OCI-LY1 (cell line): ENCODE measurements around the gene IL26.

ENCODE experiments used
- EZH2 ChIP-seq: fragments of 200-600 bp; sonication (generic), shearing (Covaris generic); IDR thresholded peaks from 2 replicates; pipeline ENCODE4 v1.8.0; 2017; ENCODE audit warnings: borderline replicate concordance, mixed run types, mild to moderate bottlenecking, antibody characterized with exemption, low read length, moderate library complexity, mixed read lengths
- TF ChIP-seq, protein P1 (sequence below): fragments of 200-600 bp; sonication (generic), shearing (Covaris generic); IDR thresholded peaks from 2 replicates; pipeline ENCODE4 v1.5.1; 2017; ENCODE audit warnings: mild to moderate bottlenecking, antibody characterized with exemption, low read length, moderate library complexity, mixed read lengths

DNA sequence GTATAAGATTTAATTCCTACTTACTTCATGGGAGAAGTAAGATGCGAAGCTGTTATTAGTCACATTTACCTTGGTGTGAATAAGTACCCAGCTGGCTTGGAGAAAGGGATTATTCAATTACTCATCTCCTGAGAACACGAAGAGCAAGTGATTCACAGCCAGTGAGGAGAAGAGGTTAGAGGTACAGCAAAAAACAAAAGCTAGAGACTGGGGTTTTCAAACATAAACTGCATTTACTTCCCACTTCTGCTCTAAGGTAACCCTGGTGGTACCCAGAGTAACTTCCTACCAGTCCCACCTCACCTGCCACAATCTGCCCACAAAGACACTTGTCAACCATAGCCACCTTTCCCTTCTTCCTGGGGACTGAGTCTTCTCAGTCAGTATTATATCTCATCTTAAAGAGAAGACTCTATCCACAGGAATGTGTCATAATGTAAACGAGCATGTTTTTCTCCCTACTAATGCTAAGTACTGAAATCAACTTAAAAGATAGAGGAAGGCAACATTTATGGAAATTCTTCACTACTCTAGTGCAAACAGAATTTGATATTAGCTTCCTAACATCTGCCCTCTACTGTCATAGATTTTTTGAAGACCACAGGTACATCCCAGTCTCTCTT is 33.8 kb upstream of the IL26 start:
- TF ChIP-seq, protein P1, sequence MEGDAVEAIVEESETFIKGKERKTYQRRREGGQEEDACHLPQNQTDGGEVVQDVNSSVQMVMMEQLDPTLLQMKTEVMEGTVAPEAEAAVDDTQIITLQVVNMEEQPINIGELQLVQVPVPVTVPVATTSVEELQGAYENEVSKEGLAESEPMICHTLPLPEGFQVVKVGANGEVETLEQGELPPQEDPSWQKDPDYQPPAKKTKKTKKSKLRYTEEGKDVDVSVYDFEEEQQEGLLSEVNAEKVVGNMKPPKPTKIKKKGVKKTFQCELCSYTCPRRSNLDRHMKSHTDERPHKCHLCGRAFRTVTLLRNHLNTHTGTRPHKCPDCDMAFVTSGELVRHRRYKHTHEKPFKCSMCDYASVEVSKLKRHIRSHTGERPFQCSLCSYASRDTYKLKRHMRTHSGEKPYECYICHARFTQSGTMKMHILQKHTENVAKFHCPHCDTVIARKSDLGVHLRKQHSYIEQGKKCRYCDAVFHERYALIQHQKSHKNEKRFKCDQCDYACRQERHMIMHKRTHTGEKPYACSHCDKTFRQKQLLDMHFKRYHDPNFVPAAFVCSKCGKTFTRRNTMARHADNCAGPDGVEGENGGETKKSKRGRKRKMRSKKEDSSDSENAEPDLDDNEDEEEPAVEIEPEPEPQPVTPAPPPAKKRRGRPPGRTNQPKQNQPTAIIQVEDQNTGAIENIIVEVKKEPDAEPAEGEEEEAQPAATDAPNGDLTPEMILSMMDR: no peak
- no peak for TF ChIP-seq EZH2
